Putamen (tissue), 1 donor: ENCODE results near the gene PRDX2.

Experiments
- DNase-seq: peaks from one replicate; pipeline ENCODE4 v3.0.0-alpha.2; 2016; ENCODE audit warnings: low spot score

Gene PRDX2

GRCh38 chr19:12792051-12792852, 9.3 kb downstream of the PRDX2 start:
- DNase-seq = no peak

- peak; percentile 98 for DNase-seq
These were observed 10.1 kb downstream of the PRDX2 start, which contains the start of gene JUNB for GRCh38 chr19:12791345-12792050. Gene JUNB, plus strand, starts transcription at chr19:12791486. Its CDS starts 286 bp downstream, at chr19:12791772.

GRCh38 chr19:12790628-12791344, 10.8 kb downstream of the PRDX2 start:
- no peak for DNase-seq

- peak; percentile 95 for DNase-seq
These were observed 11.5 kb downstream of the PRDX2 start for GRCh38 chr19:12789904-12790619.

- no peak for DNase-seq
These were observed 12.3 kb downstream of the PRDX2 start for GRCh38 chr19:12789098-12789903.

GRCh38 chr19:12788682-12789097, 12.9 kb downstream of the PRDX2 start:
- DNase-seq = no peak

GRCh38 chr19:12788042-12788681, 13.4 kb downstream of the PRDX2 start:
- no peak for DNase-seq

- DNase-seq = no peak
These were observed 14.1 kb downstream of the PRDX2 start for GRCh38 chr19:12787458-12787857.

GRCh38 chr19:12786952-12787351, 14.6 kb downstream of the PRDX2 start:
- no peak for DNase-seq

GRCh38 chr19:12786141-12786870, 15.3 kb downstream of the PRDX2 start:
- no peak for DNase-seq

- no peak for DNase-seq
These were observed 16.1 kb downstream of the PRDX2 start for GRCh38 chr19:12785431-12786031.

GRCh38 chr19:12784871-12785430, 16.6 kb downstream of the PRDX2 start:
- no peak for DNase-seq

- DNase-seq = no peak
These were observed 17.2 kb downstream of the PRDX2 start for GRCh38 chr19:12784394-12784870.

GRCh38 chr19:12783849-12784393, 17.7 kb downstream of the PRDX2 start:
- DNase-seq = no peak

GRCh38 chr19:12783291-12783848, 18.2 kb downstream of the PRDX2 start:
- no peak for DNase-seq

GRCh38 chr19:12782424-12783290, 18.9 kb downstream of the PRDX2 start:
- peak; percentile 93 for DNase-seq

- no peak for DNase-seq
These were observed 19.5 kb downstream of the PRDX2 start for GRCh38 chr19:12782174-12782423.
